ENCODE results near the gene NTM. TPM values are rescaled to one million over a fixed set of nuclear protein-coding genes. Genes with fewer than 3 reads are reported as not detected.
A peak's percentile ranks its signal among the peaks of the same experiment; 100 is the strongest.

The NTM gene
- total RNA-seq, 1 experiment from 2014 or later, result 9.9 TPM

GRCh38 chr11:131928992-131929391 is 558.6 kb downstream of the NTM start:
- H3T11ph ChIP-seq (ENCODE audit: low read length), result no peak overlapping the region
- H4K20me1 ChIP-seq (ENCODE audit: control insufficient read depth, insufficient read depth, insufficient read length), result no peaks in the 10 kb centered on the region
- no peak overlapping the region for H3K56ac ChIP-seq (ENCODE audit: insufficient read length, low read depth, low read length)
- no peak overlapping the region for H2BK12ac ChIP-seq (ENCODE audit: insufficient read length, low read depth, low read length)
- H3K23ac ChIP-seq (ENCODE audit: insufficient read length, low read depth, low read length), result no peak overlapping the region
- WGBS (ENCODE audit: extremely low coverage, insufficient read length, low lambda C conversion rate), result no CpG with 5 or more reads among the region's 11 CpGs
- no peak overlapping the region for H3K18ac ChIP-seq (ENCODE audit: insufficient read length, low read depth, low read length)
- H4K91ac ChIP-seq (ENCODE audit: insufficient read length, low read depth, low read length), result no peak overlapping the region
- no peak overlapping the region for H3K27ac ChIP-seq (ENCODE audit: insufficient read length, low read depth, low read length)
- no peak overlapping the region for H3K9ac ChIP-seq (ENCODE audit: extremely low read depth, insufficient read length, low read length)
- no peak overlapping the region for H2BK120ac ChIP-seq (ENCODE audit: low read depth, low read length, poor library complexity, severe bottlenecking)
- no peaks in the 10 kb centered on the region for H3K9me3 ChIP-seq (ENCODE audit: control insufficient read depth, low read depth, low read length)
- peak; percentile 42 for DNase-seq
- H2BK20ac ChIP-seq (ENCODE audit: low read depth, low read length, poor library complexity, severe bottlenecking), result no peak overlapping the region
- no peaks in the 10 kb centered on the region for H3K79me2 ChIP-seq (ENCODE audit: insufficient read depth, low read length)
- Mint-ChIP-seq H3K27me3 (ENCODE audit: low read depth) (no peaks in the 10 kb centered on the region), H3K9me3 (no peaks in the 10 kb centered on the region), H3K4me1 (peaks cover 11 to 25% of the 10 kb centered on the region in 2 experiments), H3K36me3 (ENCODE audit: insufficient read depth in 1 of 3, low read depth in 3 of 3) (peaks cover 0 to 2% (median 0%) of the 10 kb centered on the region in 3 experiments; a peak in 2 of 7 replicates), H3K4me3 (no peak overlapping the region), H3K27ac (peak overlapping the region in 1 of 3 experiments; percentile 82; a peak in 2 of 7 replicates)
- no peaks in the 10 kb centered on the region for H3K23me2 ChIP-seq (ENCODE audit: insufficient read length, low read depth, low read length, poor library complexity, severe bottlenecking)
- peaks cover 3% of the 10 kb centered on the region; the same call in 1 of the 2 replicates for H3K4me1 ChIP-seq (ENCODE audit: insufficient read depth, low read length)
- H2AK5ac ChIP-seq (ENCODE audit: insufficient read length, low read length), result no peak overlapping the region
- TF ChIP-seq CTCF (conservative IDR thresholded peaks at IDR 0.05), result no peak
- H3K4me2 ChIP-seq (ENCODE audit: insufficient read depth, insufficient read length, low read length), result no peak overlapping the region
- H3K27me3 ChIP-seq (ENCODE audit: insufficient read depth, low read length), result no peaks in the 10 kb centered on the region
- H2BK5ac ChIP-seq (ENCODE audit: insufficient read length, low read length), result no peak overlapping the region
- no peak overlapping the region for H2BK15ac ChIP-seq (ENCODE audit: low read depth, low read length)
- H3K4ac ChIP-seq (ENCODE audit: low read depth, low read length), result no peak overlapping the region
- no peak overlapping the region for H2AFZ ChIP-seq (ENCODE audit: low read length)
- H3K79me1 ChIP-seq (ENCODE audit: insufficient read depth, low read depth, low read length, poor library complexity, severe bottlenecking), result no peaks in the 10 kb centered on the region
- H3K14ac ChIP-seq (ENCODE audit: insufficient read depth, low read length), result no peak overlapping the region
- H4K8ac ChIP-seq (replicated peaks; ENCODE audit: insufficient read length, low read depth, low read length), result no peak overlapping the region
- H4K5ac ChIP-seq (ENCODE audit: insufficient read length, low read depth, low read length), result no peak overlapping the region
